ENCODE data around the gene SMARCA4.
A peak's percentile ranks its signal among the peaks of the same experiment; 100 is the strongest.

Gene SMARCA4

GRCh38 chr19:10960314-10961072, at the start of gene SMARCA4:
SMARCA4 (plus strand) TSS chr19:10961030; CDS start chr19:10984152, 23,122 bp downstream.
- TF ChIP-seq CTCF (IDR thresholded peaks at IDR 0.05; ENCODE audit: low read depth, low read length) = no peak
- H3K4me3 ChIP-seq (ENCODE audit: low read depth, low read length) = peak within 1 kb of the TSS; percentile 91

- H3K4me3 ChIP-seq (ENCODE audit: low read depth, low read length) = no peak overlapping the region
- TF ChIP-seq CTCF (IDR thresholded peaks at IDR 0.05; ENCODE audit: low read depth, low read length) = no peak
These were observed 49.1 kb upstream of the SMARCA4 start for GRCh38 chr19:10911579-10912363.

- H3K4me3 ChIP-seq (ENCODE audit: low read depth, low read length) = no peak overlapping the region
- no peak for TF ChIP-seq CTCF (IDR thresholded peaks at IDR 0.05; ENCODE audit: low read depth, low read length)
These were observed 48.2 kb upstream of the SMARCA4 start for GRCh38 chr19:10912619-10913018.

GRCh38 chr19:10913716-10914340, 47.0 kb upstream of the SMARCA4 start:
- no peak for TF ChIP-seq CTCF (IDR thresholded peaks at IDR 0.05; ENCODE audit: low read depth, low read length)
- no peak overlapping the region for H3K4me3 ChIP-seq (ENCODE audit: low read depth, low read length)

GRCh38 chr19:10915130-10916091, 45.4 kb upstream of the SMARCA4 start:
- no peak overlapping the region for H3K4me3 ChIP-seq (ENCODE audit: low read depth, low read length)
- peak; percentile 14; the same call in 1 of the 2 replicates for TF ChIP-seq CTCF (IDR thresholded peaks at IDR 0.05; ENCODE audit: low read depth, low read length)

- no peak for TF ChIP-seq CTCF (IDR thresholded peaks at IDR 0.05; ENCODE audit: low read depth, low read length)
- H3K4me3 ChIP-seq (ENCODE audit: low read depth, low read length) = no peak overlapping the region
These were observed 44.2 kb upstream of the SMARCA4 start for GRCh38 chr19:10916602-10917001.
